LNCAP (cell line): ENCODE results near the gene CORO2B.

Experiments used
- CTCF ChIP-seq: fragments of 450-650 bp; IDR thresholded peaks from 2 replicates; pipeline ENCODE4 v1.5.1; 2017; ENCODE audit warnings: mild to moderate bottlenecking

The CORO2B gene

GRCh38 chr15:68774521-68775235, 195.9 kb downstream of the CORO2B start:
- TF ChIP-seq CTCF, result no peak

- no peak for TF ChIP-seq CTCF
These were observed 196.4 kb downstream of the CORO2B start for GRCh38 chr15:68775236-68775577.

GRCh38 chr15:68775671-68776476, 197.1 kb downstream of the CORO2B start:
- TF ChIP-seq CTCF, result no peak

- no peak for TF ChIP-seq CTCF
These were observed 197.9 kb downstream of the CORO2B start for GRCh38 chr15:68776477-68777270.
